ENCODE data around the gene MARCO. TPM values are rescaled to one million over a fixed set of nuclear protein-coding genes. Genes with fewer than 3 reads are reported as not detected.

The MARCO gene, protein sequence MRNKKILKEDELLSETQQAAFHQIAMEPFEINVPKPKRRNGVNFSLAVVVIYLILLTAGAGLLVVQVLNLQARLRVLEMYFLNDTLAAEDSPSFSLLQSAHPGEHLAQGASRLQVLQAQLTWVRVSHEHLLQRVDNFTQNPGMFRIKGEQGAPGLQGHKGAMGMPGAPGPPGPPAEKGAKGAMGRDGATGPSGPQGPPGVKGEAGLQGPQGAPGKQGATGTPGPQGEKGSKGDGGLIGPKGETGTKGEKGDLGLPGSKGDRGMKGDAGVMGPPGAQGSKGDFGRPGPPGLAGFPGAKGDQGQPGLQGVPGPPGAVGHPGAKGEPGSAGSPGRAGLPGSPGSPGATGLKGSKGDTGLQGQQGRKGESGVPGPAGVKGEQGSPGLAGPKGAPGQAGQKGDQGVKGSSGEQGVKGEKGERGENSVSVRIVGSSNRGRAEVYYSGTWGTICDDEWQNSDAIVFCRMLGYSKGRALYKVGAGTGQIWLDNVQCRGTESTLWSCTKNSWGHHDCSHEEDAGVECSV
- total RNA-seq, result not detected in 2 replicates

DNA sequence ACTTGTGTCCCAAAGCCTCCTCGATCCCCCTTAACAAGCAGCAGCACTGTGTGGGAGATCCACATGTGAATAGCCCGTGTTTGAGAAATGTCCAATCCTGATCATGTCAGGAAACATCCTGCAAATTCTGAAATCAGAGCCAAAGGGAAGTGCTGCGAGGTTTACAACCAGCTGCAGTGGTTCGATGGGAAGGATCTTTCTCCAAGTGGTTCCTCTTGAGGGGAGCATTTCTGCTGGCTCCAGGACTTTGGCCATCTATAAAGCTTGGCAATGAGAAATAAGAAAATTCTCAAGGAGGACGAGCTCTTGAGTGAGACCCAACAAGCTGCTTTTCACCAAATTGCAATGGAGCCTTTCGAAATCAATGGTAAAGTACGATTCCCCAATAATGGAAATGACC lies at the start of gene MARCO:
TSS of gene MARCO (plus strand) at position 164 of the 400 bp plus-strand sequence. CDS start at position 271, 107 bp downstream.

Other genes starting within 250 kb of the MARCO start
- not detected in 2 replicates for gene EN1, start 94.5 kb upstream of the MARCO start, total RNA-seq
- not detected in 2 replicates for gene C1QL2, start 216.6 kb downstream of the MARCO start, total RNA-seq

Measured in airway epithelial cell (primary cell).